Lung (tissue), 12 donors: ENCODE measurements around the gene WDR20. TPM values are rescaled to one million over a fixed set of nuclear protein-coding genes. Genes with fewer than 3 reads are reported as not detected.
A peak's percentile ranks its signal among the peaks of the same experiment; 100 is the strongest.

Experiments used
- ATAC-seq: fragments of 200-7000 bp; cut with Tn5 transposase; one replicate; pipeline ENCODE4 v1.9.1; 2020; ENCODE audit warnings: moderate number of reproducible peaks; ENCODE audit not compliant: insufficient read depth, low FRiP score
- DNase-seq, 3 donors: peaks; one replicate each; pipeline ENCODE4 v3.0.0-alpha.2; 2013 to 2017
- H3K27ac ChIP-seq, 2 donors: one replicate each; pipeline ENCODE4 v1.5.1; 2013; ENCODE audit warnings: mild to moderate bottlenecking in 2 of 2, moderate library complexity in 2 of 2, control low read depth in 1 of 2, inconsistent platforms in 1 of 2, low read depth in 1 of 2, low read length in 1 of 2
- H3K27me3 ChIP-seq, 3 donors: one replicate each; pipeline ENCODE4 v1.5.1; 2013; ENCODE audit warnings: low read length in 2 of 3; ENCODE audit not compliant: control insufficient read depth in 3 of 3, insufficient read depth in 3 of 3
- H3K36me3 ChIP-seq, 4 donors: one replicate each; pipeline ENCODE4 v1.5.1; 2013; ENCODE audit warnings: low read length in 4 of 4, mild to moderate bottlenecking in 1 of 4, moderate library complexity in 1 of 4; ENCODE audit not compliant: control insufficient read depth in 4 of 4, insufficient read depth in 4 of 4
- H3K4me1 ChIP-seq, 5 donors: one replicate each; pipeline ENCODE4 v1.5.1; 2013; ENCODE audit warnings: low read length in 5 of 5, mild to moderate bottlenecking in 2 of 5, moderate library complexity in 1 of 5; ENCODE audit not compliant: control insufficient read depth in 5 of 5, insufficient read depth in 5 of 5
- H3K4me3 ChIP-seq: one replicate; pipeline ENCODE4 v1.5.1; 2013; ENCODE audit warnings: mild to moderate bottlenecking, control low read depth, moderate library complexity
- H3K9ac ChIP-seq, 2 donors: one replicate each; pipeline ENCODE4 v1.5.1; 2013; ENCODE audit warnings: low read length in 2 of 2, control low read depth in 1 of 2; ENCODE audit not compliant: insufficient read depth in 1 of 2
- H3K9me3 ChIP-seq, 4 donors: one replicate each; pipeline ENCODE4 v1.5.1; 2013; ENCODE audit warnings: low read length in 3 of 4, mild to moderate bottlenecking in 1 of 4, moderate library complexity in 1 of 4; ENCODE audit not compliant: control insufficient read depth in 4 of 4, insufficient read depth in 3 of 4
- CTCF ChIP-seq: IDR thresholded peaks from 2 replicates; pipeline ENCODE4 v1.5.1; 2012; ENCODE audit warnings: mild to moderate bottlenecking; ENCODE audit errors: control extremely low read depth, extremely low read depth
- WGBS, 2 donors: extraction: QIAGEN DNeasy Blood & Tissue Kit; methylation state at CpG; one replicate each; pipeline ENCODE4 v1.1.7; 2013; 5-methylcytosine and 5-hydroxymethylcytosine counted together
- polyA plus RNA-seq, 2 donors: library from polyadenylated mRNA; stranded (reverse); fragments of 200-250 nt; gene quantifications; one replicate each; pipeline ENCODE4 v1.2.1, GENCODE V29; 2013
- total RNA-seq, 2 donors: library from RNA; depleted of rRNA in 1 of 2; stranded (reverse); fragments of >200 nt in 1 of 2; gene quantifications; one replicate each; pipeline ENCODE4 v1.2.1, GENCODE V29; 2014 to 2021
- donor health status: control.
- donor health status: control.
- donor health status: Bipolar disorder and iron deficiency.
- donor health status: healthy.
- donor health status: DM: yes; HTN: yes; CAD: no.

Gene WDR20
- total and polyA plus RNA-seq, 4 donors, result 10.3 to 30.7 (median 19.7) TPM

DNA sequence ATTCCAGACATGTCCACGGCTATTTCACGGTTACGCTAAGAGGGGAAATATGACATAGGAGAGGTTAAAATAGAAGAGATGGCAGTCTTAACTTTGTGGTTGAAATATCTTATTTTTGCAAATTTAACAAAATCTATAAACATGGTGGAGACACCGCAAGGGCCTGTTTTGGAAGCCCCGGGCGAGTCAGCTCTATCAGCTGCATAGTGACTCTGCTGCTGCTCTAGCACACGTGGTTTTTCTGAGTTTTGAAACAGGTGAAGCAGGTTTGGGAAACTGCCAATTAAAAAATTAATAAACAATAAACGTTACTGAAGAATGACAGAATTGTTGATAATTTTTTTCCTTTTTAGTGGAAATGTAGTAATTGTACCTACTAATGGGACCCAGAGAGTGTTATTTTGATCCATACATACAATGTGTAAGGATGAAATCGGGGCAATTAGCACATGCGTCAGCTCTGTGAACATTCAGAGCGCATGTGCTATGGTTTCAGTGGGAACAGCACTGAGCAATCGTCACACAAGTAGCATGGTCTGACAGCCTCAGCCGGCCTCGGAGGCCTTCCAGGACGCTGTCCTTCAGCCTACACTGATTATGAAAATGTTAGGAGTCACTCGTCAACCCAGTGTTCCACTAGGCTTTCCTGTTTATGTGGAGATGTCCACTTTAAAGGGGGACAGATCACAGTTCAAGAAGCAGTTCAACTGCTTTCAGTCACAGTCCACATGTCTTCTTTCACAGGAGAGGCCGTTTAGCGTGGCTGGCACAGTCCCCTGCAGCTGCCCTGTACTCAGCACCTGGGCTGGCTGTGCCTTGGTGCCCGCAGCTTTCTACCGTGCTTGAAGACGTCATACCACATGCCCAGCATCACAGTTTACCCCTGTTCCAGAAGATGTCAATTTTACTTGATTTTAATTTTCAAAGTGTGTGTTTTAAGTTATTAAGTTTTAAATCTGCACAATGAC is 113.4 kb downstream of the WDR20 start:
- no peak overlapping the region for H3K9ac ChIP-seq
- WGBS, 2 donors, result 88% methylated on average over 21 of the region's 21 CpGs
- no peaks in the 10 kb centered on the region for H3K9me3 ChIP-seq
- no peak overlapping the region for H3K4me3 ChIP-seq
- ATAC-seq, result no peak
- peak in 2 of 3 donors; percentile 15 to 41 for DNase-seq
- peaks cover 0 to 6% (median 3%) of the 10 kb centered on the region in 4 donors for H3K36me3 ChIP-seq
- no peaks in the 10 kb centered on the region for H3K27me3 ChIP-seq
- TF ChIP-seq CTCF, result no peak
- peak overlapping the region in 1 of 2 donors; percentile 55 for H3K27ac ChIP-seq
- H3K4me1 ChIP-seq, result peaks cover 0 to 15% (median 5%) of the 10 kb centered on the region in 5 donors

DNA sequence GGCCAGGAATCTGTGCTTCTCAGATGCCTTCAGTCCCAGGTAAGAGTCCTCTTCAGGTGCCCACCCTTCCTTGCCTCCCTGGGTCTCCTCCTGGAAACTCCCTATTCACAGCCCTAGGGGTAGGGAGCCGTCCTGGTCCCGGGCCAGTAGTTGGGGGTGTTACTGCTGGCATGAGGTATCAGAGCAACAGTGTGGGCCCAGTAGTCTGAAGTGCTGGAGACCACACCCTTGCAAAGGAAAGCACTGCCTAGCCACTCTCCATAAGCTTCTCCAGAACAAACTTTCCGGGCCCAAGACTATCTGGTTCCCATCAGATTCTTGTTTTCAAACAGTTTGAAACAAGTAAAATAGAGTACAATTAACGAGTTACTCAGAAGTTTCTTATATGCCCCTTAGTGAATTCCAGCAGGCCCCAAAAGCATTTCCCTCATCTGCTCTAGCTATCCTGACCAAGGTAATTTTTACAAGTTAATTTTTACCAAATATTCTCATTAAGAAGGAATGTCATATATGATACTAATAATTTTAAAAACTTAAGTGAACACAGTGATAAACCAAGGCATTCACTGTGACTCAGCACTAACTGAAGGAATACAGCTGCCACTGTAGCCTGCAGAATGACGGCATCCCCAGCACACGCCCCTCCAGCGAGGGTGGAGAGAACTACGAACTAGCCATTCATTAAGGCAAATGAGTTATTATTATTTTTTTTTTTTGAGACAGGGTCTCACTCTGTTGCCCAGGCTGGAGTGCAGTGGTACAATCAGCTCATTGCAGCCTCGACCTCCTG is 115.9 kb downstream of the WDR20 start:
- peak in 2 of 3 donors; percentile 56 to 60 for DNase-seq
- WGBS, 2 donors, result 72 to 73% methylated on average over 9 of the region's 9 CpGs
- Histone ChIP-seq H3K9me3 (no peaks in the 10 kb centered on the region), H3K27ac (peak overlapping the region in 1 of 2 donors; percentile 51), H3K4me3 (no peak overlapping the region), H3K4me1 (peaks cover 0 to 15% (median 5%) of the 10 kb centered on the region in 5 donors), H3K36me3 (peaks cover 0 to 2% (median 0%) of the 10 kb centered on the region in 4 donors), H3K27me3 (no peaks in the 10 kb centered on the region), H3K9ac (no peak overlapping the region)
- TF ChIP-seq CTCF, result no peak
- ATAC-seq, result no peak

DNA sequence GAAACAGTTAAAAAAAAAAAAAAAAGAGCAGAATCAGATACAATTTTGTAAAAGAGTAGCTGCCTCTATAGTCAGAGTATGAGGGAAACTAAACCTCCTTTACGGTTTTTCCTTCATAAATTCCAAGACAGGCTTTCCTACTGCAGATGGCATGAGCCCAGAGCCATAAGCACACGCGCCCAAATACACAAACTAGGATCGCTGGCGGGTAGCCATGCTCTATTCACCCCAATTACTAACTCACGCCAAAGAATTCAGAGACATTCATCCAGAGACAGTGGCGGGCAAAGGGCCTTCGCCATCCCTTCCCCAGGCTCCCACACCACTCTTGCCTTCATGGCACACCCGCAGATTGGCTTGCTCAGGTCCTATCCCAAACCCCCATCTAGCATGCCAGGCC is 117.0 kb downstream of the WDR20 start:
- Histone ChIP-seq H3K27me3 (no peaks in the 10 kb centered on the region), H3K36me3 (no peaks in the 10 kb centered on the region), H3K9me3 (no peaks in the 10 kb centered on the region), H3K4me3 (no peak overlapping the region), H3K27ac (no peak overlapping the region), H3K4me1 (peaks cover 0 to 15% (median 5%) of the 10 kb centered on the region in 5 donors), H3K9ac (no peak overlapping the region)
- 87 to 96% methylated on average over 9 of the region's 9 CpGs for WGBS, 2 donors
- DNase-seq (peak; percentile 70 to 86 (median 83)), ATAC-seq (no peak)
- TF ChIP-seq CTCF, result no peak
